Measurements from ENCODE around the gene PPP2R3B. TPM values are rescaled to one million over a fixed set of nuclear protein-coding genes. Genes with fewer than 3 reads are reported as not detected.

Gene PPP2R3B
- total and polyA plus RNA-seq, 2 experiments from 2014 or later, result 22.4 to 24.3 TPM

GRCh38 chrX:362351-362750, 24.4 kb downstream of the PPP2R3B start:
- H3K79me2 ChIP-seq, result peaks cover 7% of the 10 kb centered on the region
- H3K4me2 ChIP-seq, result no peak overlapping the region
- H2AFZ ChIP-seq, result no peak overlapping the region
- no peaks in the 10 kb centered on the region for H3K4me1 ChIP-seq (ENCODE audit: insufficient read depth)
- no peak for DNase-seq (ENCODE audit: low spot score)
- no peaks in the 10 kb centered on the region for H4K20me1 ChIP-seq (ENCODE audit: insufficient read depth, poor library complexity, severe bottlenecking)
- no peaks in the 10 kb centered on the region for H3K9me2 ChIP-seq (replicated peaks; ENCODE audit: insufficient read depth)
- no peaks in the 10 kb centered on the region for H3K27me3 ChIP-seq
- WGBS (ENCODE audit: low lambda C conversion rate, missing lambda C conversion rate), result 98% methylated on average over 13 of the region's 13 CpGs
- no peaks in the 10 kb centered on the region for H3K36me3 ChIP-seq (replicated peaks; ENCODE audit: insufficient read depth, low read depth)
- no peak for TF ChIP-seq EZH2phosphoT487 (IDR thresholded peaks at IDR 0.05; ENCODE audit: low read depth, severe bottlenecking, unreplicated experiment)
- TF ChIP-seq EZH2 (IDR thresholded peaks at IDR 0.05; ENCODE audit: borderline replicate concordance), result no peak
- TF ChIP-seq, protein P1, sequence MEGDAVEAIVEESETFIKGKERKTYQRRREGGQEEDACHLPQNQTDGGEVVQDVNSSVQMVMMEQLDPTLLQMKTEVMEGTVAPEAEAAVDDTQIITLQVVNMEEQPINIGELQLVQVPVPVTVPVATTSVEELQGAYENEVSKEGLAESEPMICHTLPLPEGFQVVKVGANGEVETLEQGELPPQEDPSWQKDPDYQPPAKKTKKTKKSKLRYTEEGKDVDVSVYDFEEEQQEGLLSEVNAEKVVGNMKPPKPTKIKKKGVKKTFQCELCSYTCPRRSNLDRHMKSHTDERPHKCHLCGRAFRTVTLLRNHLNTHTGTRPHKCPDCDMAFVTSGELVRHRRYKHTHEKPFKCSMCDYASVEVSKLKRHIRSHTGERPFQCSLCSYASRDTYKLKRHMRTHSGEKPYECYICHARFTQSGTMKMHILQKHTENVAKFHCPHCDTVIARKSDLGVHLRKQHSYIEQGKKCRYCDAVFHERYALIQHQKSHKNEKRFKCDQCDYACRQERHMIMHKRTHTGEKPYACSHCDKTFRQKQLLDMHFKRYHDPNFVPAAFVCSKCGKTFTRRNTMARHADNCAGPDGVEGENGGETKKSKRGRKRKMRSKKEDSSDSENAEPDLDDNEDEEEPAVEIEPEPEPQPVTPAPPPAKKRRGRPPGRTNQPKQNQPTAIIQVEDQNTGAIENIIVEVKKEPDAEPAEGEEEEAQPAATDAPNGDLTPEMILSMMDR (IDR thresholded peaks at IDR 0.05; ENCODE audit: poor library complexity), result no peak
- H3K9me3 ChIP-seq (ENCODE audit: low read depth), result no peaks in the 10 kb centered on the region
- no peak overlapping the region for H3K4me3 ChIP-seq
- H3K27ac ChIP-seq, result no peak overlapping the region

DNA sequence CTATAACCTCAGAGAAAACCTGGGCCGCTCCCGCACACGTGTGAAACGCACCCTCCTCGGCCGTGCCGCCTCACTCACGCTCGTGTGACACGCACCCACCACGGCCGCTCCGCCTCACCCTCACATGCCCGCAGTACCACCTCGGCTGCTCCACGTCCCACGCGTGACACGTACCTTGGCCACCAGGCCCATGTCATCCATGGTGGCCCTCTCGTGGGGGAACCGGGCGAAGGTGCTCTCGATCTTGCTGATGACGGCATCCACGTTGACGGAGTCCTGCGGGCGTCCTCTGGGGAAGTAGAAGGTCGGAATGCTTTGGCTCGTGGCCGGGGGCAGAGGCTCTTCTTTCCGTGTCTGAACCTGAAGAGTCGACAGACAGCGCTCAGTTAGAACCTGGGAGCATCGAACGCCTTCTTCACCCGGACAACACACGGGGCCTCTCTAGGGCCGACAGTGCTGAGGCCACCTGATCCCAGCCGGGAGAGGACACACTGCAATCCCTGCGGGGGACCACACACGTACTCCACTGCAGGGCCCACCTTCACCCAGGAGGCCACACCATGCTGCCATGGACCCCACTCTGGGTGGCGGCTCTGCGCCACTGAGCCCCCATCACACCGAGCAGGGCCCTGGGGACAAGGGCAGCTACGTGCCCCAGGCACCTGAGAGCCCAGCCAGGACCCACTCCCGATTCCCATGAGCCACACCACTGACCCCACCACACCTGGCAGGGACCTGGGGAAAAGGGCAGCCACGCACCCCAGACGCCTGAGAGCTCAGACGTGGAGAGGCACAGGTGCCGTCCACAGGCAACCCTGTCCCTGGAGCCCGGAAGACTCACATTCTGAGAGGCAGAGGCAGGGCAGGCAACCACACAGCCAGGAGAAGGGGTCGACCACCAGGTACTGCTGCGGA, 25.2 kb downstream of the PPP2R3B start:
- no peaks in the 10 kb centered on the region for H3K9me3 ChIP-seq (ENCODE audit: low read depth)
- WGBS (ENCODE audit: low lambda C conversion rate, missing lambda C conversion rate), result 96% methylated on average over 52 of the region's 54 CpGs
- DNase-seq (ENCODE audit: low spot score), result no peak

DNA sequence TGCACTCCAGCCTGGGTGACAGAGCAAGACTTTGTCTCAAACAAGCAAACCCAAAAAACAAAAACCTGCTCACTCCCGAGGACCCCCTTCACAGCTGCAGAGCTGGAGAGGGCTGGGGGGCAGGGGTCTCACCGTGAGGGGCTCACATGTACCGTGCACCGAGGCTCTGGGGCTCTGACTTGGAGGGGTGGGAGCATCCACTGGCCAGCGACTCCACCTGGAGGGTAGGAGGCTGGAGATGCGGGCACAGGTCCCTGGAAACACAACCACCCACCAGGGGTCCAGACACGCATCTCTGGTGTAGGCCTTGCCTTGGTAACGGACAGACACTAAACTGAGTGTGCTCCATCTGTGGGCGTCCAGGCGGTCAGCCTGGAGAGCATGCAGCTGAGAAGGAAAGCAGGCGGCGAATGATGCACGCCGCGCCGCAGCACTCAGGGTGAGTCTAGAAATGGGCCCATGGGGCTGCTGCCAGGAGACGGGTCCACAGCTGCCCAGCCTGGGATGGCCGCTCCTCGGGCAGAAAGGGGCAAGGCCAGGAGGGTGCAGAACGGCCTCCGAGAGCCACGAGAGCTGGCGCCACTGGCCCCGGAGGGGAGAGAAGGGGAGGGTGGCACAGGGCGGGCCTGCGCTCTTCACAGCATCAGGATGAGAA, 26.1 kb downstream of the PPP2R3B start:
- 97% methylated on average over 25 of the region's 26 CpGs for WGBS (ENCODE audit: low lambda C conversion rate, missing lambda C conversion rate)
- no peaks in the 10 kb centered on the region for H3K9me3 ChIP-seq (ENCODE audit: low read depth)
- TF ChIP-seq, protein P1 (IDR thresholded peaks at IDR 0.05; ENCODE audit: poor library complexity), result no peak
- no peak for TF ChIP-seq EZH2 (IDR thresholded peaks at IDR 0.05; ENCODE audit: borderline replicate concordance)
- TF ChIP-seq EZH2phosphoT487 (IDR thresholded peaks at IDR 0.05; ENCODE audit: low read depth, severe bottlenecking, unreplicated experiment), result no peak

More for the DNA sequence above, 25.2 kb downstream of the PPP2R3B start:
- Histone ChIP-seq H2AFZ (no peak overlapping the region), H3K36me3 (replicated peaks; ENCODE audit: insufficient read depth, low read depth) (no peaks in the 10 kb centered on the region), H3K27me3 (no peaks in the 10 kb centered on the region), H3K9me2 (replicated peaks; ENCODE audit: insufficient read depth) (no peaks in the 10 kb centered on the region), H3K4me2 (no peak overlapping the region), H3K27ac (no peak overlapping the region), H3K4me1 (ENCODE audit: insufficient read depth) (no peaks in the 10 kb centered on the region), H3K4me3 (no peak overlapping the region), H4K20me1 (ENCODE audit: insufficient read depth, poor library complexity, severe bottlenecking) (no peaks in the 10 kb centered on the region), H3K79me2 (peaks cover 7% of the 10 kb centered on the region)
- no peak for TF ChIP-seq EZH2phosphoT487 (IDR thresholded peaks at IDR 0.05; ENCODE audit: low read depth, severe bottlenecking, unreplicated experiment)
- TF ChIP-seq EZH2 (IDR thresholded peaks at IDR 0.05; ENCODE audit: borderline replicate concordance), result no peak
- TF ChIP-seq, protein P1 (IDR thresholded peaks at IDR 0.05; ENCODE audit: poor library complexity), result no peak

More for the DNA sequence above, 26.1 kb downstream of the PPP2R3B start:
- no peak overlapping the region for H3K4me3 ChIP-seq
- no peaks in the 10 kb centered on the region for H3K27me3 ChIP-seq
- H3K79me2 ChIP-seq, result peaks cover 7% of the 10 kb centered on the region
- H3K9me2 ChIP-seq (replicated peaks; ENCODE audit: insufficient read depth), result no peaks in the 10 kb centered on the region
- no peak for DNase-seq (ENCODE audit: low spot score)
- no peak overlapping the region for H2AFZ ChIP-seq
- no peak overlapping the region for H3K27ac ChIP-seq
- H3K4me2 ChIP-seq, result no peak overlapping the region
- H3K36me3 ChIP-seq (replicated peaks; ENCODE audit: insufficient read depth, low read depth), result no peaks in the 10 kb centered on the region
- no peaks in the 10 kb centered on the region for H4K20me1 ChIP-seq (ENCODE audit: insufficient read depth, poor library complexity, severe bottlenecking)
- H3K4me1 ChIP-seq (ENCODE audit: insufficient read depth), result no peaks in the 10 kb centered on the region
